HepG2 (cell line): ENCODE measurements around the gene REC114. TPM values are rescaled to one million over a fixed set of nuclear protein-coding genes. Genes with fewer than 3 reads are reported as not detected.
A peak's percentile ranks its signal among the peaks of the same experiment; 100 is the strongest.

Experiments used
- ATAC-seq: fragments of 200-7000 bp; cut with Tn5 transposase; 3 replicates; pipeline ENCODE4 v1.9.1; 2020; ENCODE audit warnings: mild to moderate bottlenecking, moderate library complexity
- Bru-seq: library from RNA; stranded (reverse); fragments of 400-500 nt; gene quantifications from one replicate; lab custom pipeline; 2021; lab: Mats Ljungman, UMichigan
- BruChase-seq, 2 experiments: library from RNA; stranded (reverse); fragments of 400-500 nt; gene quantifications; one replicate each; lab custom pipeline; 2021; lab: Mats Ljungman, UMichigan
- BruUV-seq: library from RNA; stranded (reverse); fragments of 400-500 nt; replicated peaks from 2 replicates; lab custom pipeline; 2021; lab: Mats Ljungman, UMichigan
- CTCF ChIA-PET: fragments of 300-600 bp; formaldehyde crosslinking; extraction: SDS; loops from one replicate; lab custom pipeline; 2021; ENCODE audit warnings: low total read pairs, inconsistent platforms, low intra/inter-chr PET ratio; lab: Yijun Ruan, JAX
- POLR2A ChIA-PET: fragments of 350-600 bp; sonication (Branson Sonifier 250); formaldehyde crosslinking; loops from one replicate; lab custom pipeline; 2020; ENCODE audit warnings: antibody characterized with exemption, inconsistent platforms; lab: Yijun Ruan, JAX
- DNase-seq: peaks from one replicate; pipeline ENCODE4 v3.0.0-alpha.2; 2015; ENCODE audit warnings: low spot score
- FAIRE-seq: peaks from 3 replicates; lab custom pipeline; 2011; peaks lifted over from hg19 to GRCh38; lab: Jason Lieb, UNC
- H2AFZ ChIP-seq: one replicate; pipeline ENCODE4 v1.6.1; 2011; ENCODE audit warnings: low read length, inconsistent platforms
- H3K27ac ChIP-seq: fragments of 300-600 bp; 3 replicates; pipeline ENCODE4 v1.8.0; 2011; ENCODE audit warnings: mixed run types, mild to moderate bottlenecking, mixed read lengths, low read length, inconsistent platforms; ENCODE audit not compliant: insufficient read depth; ENCODE audit errors: extremely low read length
- H3K27me3 ChIP-seq, 2 experiments: fragments of 200-600 bp in 1 of 2; 2 replicates in 1 of 2; 3 replicates in 1 of 2; pipeline versions ENCODE4 v1.6.0 to v1.8.0; 2011; ENCODE audit warnings: low read length in 2 of 2, mild to moderate bottlenecking in 2 of 2, moderate library complexity in 2 of 2, inconsistent platforms in 1 of 2; ENCODE audit not compliant: insufficient read depth in 2 of 2, control insufficient read depth in 1 of 2
- H3K36me3 ChIP-seq, 2 experiments: fragments of 200-600 bp in 1 of 2; replicated peaks in 1 of 2; 2 replicates in 1 of 2; 3 replicates in 1 of 2; pipeline versions ENCODE4 v1.5.1 to v1.8.0; 2011; ENCODE audit warnings: low read length in 2 of 2, inconsistent platforms in 1 of 2; ENCODE audit not compliant: insufficient read depth in 2 of 2, control insufficient read depth in 1 of 2
- H3K4me1 ChIP-seq: 2 replicates; pipeline ENCODE4 v1.5.1; 2012; ENCODE audit warnings: low read length, inconsistent platforms; ENCODE audit not compliant: insufficient read depth
- H3K4me2 ChIP-seq: 2 replicates; pipeline ENCODE4 v1.6.0; 2011; ENCODE audit warnings: low read depth, low read length, inconsistent platforms
- H3K4me3 ChIP-seq, 3 experiments: fragments of 200-600 bp in 1 of 3; sonication (generic), shearing (Covaris generic) in 1 of 3; replicated peaks in 1 of 3; 2 replicates each; pipeline ENCODE4 v1.5.1; 2011 to 2016; ENCODE audit warnings: low read length in 3 of 3, inconsistent platforms in 2 of 3, low read depth in 2 of 3, mild to moderate bottlenecking in 2 of 3, control low read depth in 1 of 3, mixed read lengths in 1 of 3; ENCODE audit not compliant: insufficient read depth in 1 of 3
- H3K79me2 ChIP-seq: one replicate; pipeline ENCODE4 v1.6.1; 2011; ENCODE audit warnings: low read length, inconsistent platforms; ENCODE audit not compliant: insufficient read depth
- H3K9ac ChIP-seq: 2 replicates; pipeline ENCODE4 v1.6.0; 2011; ENCODE audit warnings: mild to moderate bottlenecking, low read depth, low read length, inconsistent platforms; ENCODE audit not compliant: insufficient read depth
- H3K9me3 ChIP-seq: 2 replicates; pipeline ENCODE4 v1.5.1; 2012; ENCODE audit warnings: mild to moderate bottlenecking, low read length
- H4K20me1 ChIP-seq: 2 replicates; pipeline ENCODE4 v1.6.0; 2011; ENCODE audit warnings: inconsistent platforms, mild to moderate bottlenecking, low read length, moderate library complexity; ENCODE audit not compliant: insufficient read depth
- DMAP1 ChIP-seq: IDR thresholded peaks from 2 replicates; pipeline ENCODE4 v1.6.1; 2016
- PAF1 ChIP-seq: IDR thresholded peaks from 2 replicates; pipeline ENCODE4 v1.6.1; 2016; ENCODE audit warnings: missing genetic modification reagents, missing compliant biosample characterization
- RFX1 ChIP-seq: fragments of 450-650 bp; IDR thresholded peaks from 2 replicates; pipeline ENCODE4 v1.6.1; 2017
- XBP1 ChIP-seq: sonication (generic); formaldehyde crosslinking; IDR thresholded peaks from 2 replicates; pipeline ENCODE4 v1.5.0; 2020; ENCODE audit warnings: missing genetic modification reagents
- ZMAT3 ChIP-seq: sonication (generic); formaldehyde crosslinking; conservative IDR thresholded peaks from 2 replicates; pipeline ENCODE4 v1.7.0; 2021; ENCODE audit warnings: missing genetic modification reagents
- ZNF503 ChIP-seq: sonication (generic); formaldehyde crosslinking; IDR thresholded peaks from 2 replicates; pipeline ENCODE4 v1.4.0; 2020; ENCODE audit warnings: missing genetic modification reagents
- WGBS: methylation state at CpG from one replicate; pipeline ENCODE4 v1.1.6; 2017; ENCODE audit warnings: low lambda C conversion rate; 5-methylcytosine and 5-hydroxymethylcytosine counted together
- in situ Hi-C: cut with HindIII; loops from 2 replicates; pipeline ENCODE4 v1.10.0; 2017; ENCODE audit warnings: low pct_unique_long_range_greater_than_20kb; ENCODE audit not compliant: extremely low pct_ligation_motif_present
- intact Hi-C: fragments of 100-400 bp; cut with micrococcal nuclease; formaldehyde crosslinking; loops from one replicate; pipeline ENCODE4 v1.10.0; 2022; ENCODE audit not compliant: unreplicated experiment
- long read RNA-seq, 2 experiments: library from RNA in 1 of 2; library from polyadenylated mRNA in 1 of 2; stranded (forward) in 1 of 2; unstranded in 1 of 2; transcript quantifications; one replicate each; pipeline ENCODE4 v2.0.0, GENCODE V29; 2019 to 2022
- polyA minus RNA-seq, 3 experiments: library from RNA; depleted of rRNA, polyadenylated mRNA; stranded (reverse); fragments of >200 nt; gene quantifications; 2 replicates each; pipeline ENCODE4 v1.2.3, GENCODE V29; 2011; ENCODE audit warnings: low replicate concordance in 1 of 3
- polyA plus RNA-seq, 8 experiments: library from polyadenylated mRNA; depleted of rRNA in 3 of 8; stranded (reverse) in 7 of 8; unstranded in 1 of 8; fragments of >200 nt; fragmentation: Illumina TruSeq in 4 of 8; extraction: Trizol in 4 of 8; gene quantifications; 2 replicates each; pipeline versions ENCODE4 v1.2.1 to v1.2.3, GENCODE V29; 2011 to 2016; ENCODE audit warnings: low read depth in 4 of 8, missing spikeins in 1 of 8, mixed read lengths in 1 of 8; ENCODE audit not compliant: insufficient read depth in 1 of 8
- total RNA-seq, 5 experiments: library from RNA; depleted of rRNA; stranded (reverse); fragments of >200 nt; fragmentation: Illumina TruSeq; extraction: Trizol; gene quantifications; 2 replicates each; pipeline ENCODE4 v1.2.3, GENCODE V29; 2016; ENCODE audit warnings: low read depth in 1 of 5

The REC114 gene
- not detected in 2 replicates for total RNA-seq (2016; rRNA removed; fragmentation: Illumina TruSeq; extraction: Trizol)
- total RNA-seq (2016; cell fraction: cytosol; rRNA removed; fragmentation: Illumina TruSeq; extraction: Trizol; ENCODE audit: low read depth) = not detected in 2 replicates
- total RNA-seq (2016; cell fraction: insoluble cytoplasmic fraction; rRNA removed; fragmentation: Illumina TruSeq; extraction: Trizol) = not detected in 2 replicates
- not detected in 2 replicates for total RNA-seq (2016; cell fraction: membrane; rRNA removed; fragmentation: Illumina TruSeq; extraction: Trizol)
- not detected in 2 replicates for total RNA-seq (2016; cell fraction: nucleus; rRNA removed; fragmentation: Illumina TruSeq; extraction: Trizol)
- not detected in 2 replicates for polyA plus RNA-seq (2011; rRNA removed)
- polyA plus RNA-seq (2011; cell fraction: cytosol; rRNA removed) = not detected in 2 replicates
- polyA plus RNA-seq (2011; cell fraction: nucleus; rRNA removed) = not detected in 2 replicates
- polyA plus RNA-seq (2012) = not detected in 2 replicates
- polyA plus RNA-seq (2016; cell fraction: cytosol; fragmentation: Illumina TruSeq; extraction: Trizol; ENCODE audit: low read depth) = not detected in 2 replicates
- not detected in 2 replicates for polyA plus RNA-seq (2016; cell fraction: insoluble cytoplasmic fraction; fragmentation: Illumina TruSeq; extraction: Trizol; ENCODE audit: low read depth)
- not detected in 2 replicates for polyA plus RNA-seq (2016; cell fraction: membrane; fragmentation: Illumina TruSeq; extraction: Trizol; ENCODE audit: low read depth)
- not detected in 2 replicates for polyA plus RNA-seq (2016; cell fraction: nucleus; fragmentation: Illumina TruSeq; extraction: Trizol; ENCODE audit: insufficient read depth, low read depth)
- polyA minus RNA-seq (2011; rRNA and poly(A)+ RNA removed; ENCODE audit: low replicate concordance) = not detected in 2 replicates
- not detected in 2 replicates for polyA minus RNA-seq (2011; cell fraction: cytosol; rRNA and poly(A)+ RNA removed)
- not detected in 2 replicates for polyA minus RNA-seq (2011; cell fraction: nucleus; rRNA and poly(A)+ RNA removed)
- Bru-seq, nascent RNA = percentile 4 among the genes with signal in this experiment
- percentile 3 among the genes with signal in this experiment for BruChase-seq, experiment 1, labeled RNA remaining after a 6-hour chase
- BruChase-seq, experiment 2, labeled RNA remaining after a 2-hour chase = percentile 4 among the genes with signal in this experiment
- long read RNA-seq, experiment 1 = 0 reads
- long read RNA-seq, experiment 2 = 0 reads

GRCh38 chr15:73442968-73443367, at the start of gene REC114:
Gene REC114, plus strand, starts transcription at chr15:73443164. Its CDS starts 22 bp downstream, at chr15:73443186.
- in situ Hi-C loops = no loop called here
- BruUV-seq = no TSS peak

More at GRCh38 chr15:73442968-73443367, at the start of gene REC114:
- H3K9ac ChIP-seq = no peak within 1 kb of the TSS
- no peak for ATAC-seq
- no peaks in the 10 kb centered on the region for H3K9me3 ChIP-seq
- WGBS = 87% methylated on average over 3 of the region's 22 CpGs
- TF ChIP-seq PAF1 (no peak), XBP1 (CRISPR knock-in tag) (no peak), DMAP1 (CRISPR knock-in tag) (no peak), ZNF503 (CRISPR knock-in tag) (no peak), ZMAT3 (CRISPR knock-in tag) (no peak), RFX1 (no peak)
- POLR2A ChIA-PET = no interaction called here
- FAIRE-seq = no peak
- H3K79me2 ChIP-seq = no peaks in the 10 kb centered on the region
- H3K4me2 ChIP-seq = no peak within 1 kb of the TSS
- no peak for DNase-seq
- H3K27ac ChIP-seq = no peak within 1 kb of the TSS
- no peaks in the 10 kb centered on the region for H4K20me1 ChIP-seq
- peaks cover 0 to 10% of the 10 kb centered on the region in 2 experiments; a peak in 2 of 5 replicates for H3K27me3 ChIP-seq
- no peak within 1 kb of the TSS for H3K4me3 ChIP-seq
- H3K4me1 ChIP-seq = no peaks in the 10 kb centered on the region
- H3K36me3 ChIP-seq = no peaks in the 10 kb centered on the region
- H2AFZ ChIP-seq = no peak within 1 kb of the TSS
- intact Hi-C loops = no loop called here
- CTCF ChIA-PET = no interaction called here
